DMS53 (cell line): ENCODE measurements around the gene ELP4.
"Not testable (repeated sequence)": the region's sequence is repeated elsewhere in the genome, so short reads cannot be mapped to it uniquely, and the experiment has no call there.

Experiments used
- DNase-seq: peaks from one replicate; lab custom pipeline; 2025; lab: John Stamatoyannopoulos, UW

Gene ELP4

GRCh38 chr11:31509429-31510345, at the start of gene ELP4, which contains the start of gene IMMP1L:
TSS of gene ELP4 (plus strand) at chr11:31509767. CDS start at chr11:31509785, 18 bp downstream.
TSS of gene IMMP1L (minus strand) at chr11:31509622. CDS start at chr11:31463276, 46,346 bp downstream.
- peak; percentile 96 for DNase-seq

DNA sequence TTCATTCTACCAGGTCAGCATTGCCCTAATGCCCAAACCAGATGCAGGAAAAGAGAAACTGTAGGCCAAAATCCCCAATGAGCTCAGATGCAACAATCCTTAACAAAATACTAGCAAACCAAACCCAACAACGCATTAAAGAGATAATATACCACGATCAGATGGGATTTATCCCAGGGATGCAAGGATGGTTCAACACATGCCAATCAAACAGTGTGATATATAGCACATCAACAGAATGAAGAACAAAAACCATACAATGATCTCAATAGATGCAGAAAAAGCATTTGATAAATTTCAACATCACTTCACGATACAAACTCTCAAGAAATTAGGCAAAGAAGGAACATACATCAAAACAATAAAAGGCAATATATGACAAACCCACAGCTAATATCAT, 45.1 kb upstream of the ELP4 start:
- DNase-seq = no peak

GRCh38 chr11:31474083-31474482, 35.5 kb upstream of the ELP4 start:
- DNase-seq = no peak

GRCh38 chr11:31477528-31478222, 31.9 kb upstream of the ELP4 start:
- DNase-seq = no peak

DNA sequence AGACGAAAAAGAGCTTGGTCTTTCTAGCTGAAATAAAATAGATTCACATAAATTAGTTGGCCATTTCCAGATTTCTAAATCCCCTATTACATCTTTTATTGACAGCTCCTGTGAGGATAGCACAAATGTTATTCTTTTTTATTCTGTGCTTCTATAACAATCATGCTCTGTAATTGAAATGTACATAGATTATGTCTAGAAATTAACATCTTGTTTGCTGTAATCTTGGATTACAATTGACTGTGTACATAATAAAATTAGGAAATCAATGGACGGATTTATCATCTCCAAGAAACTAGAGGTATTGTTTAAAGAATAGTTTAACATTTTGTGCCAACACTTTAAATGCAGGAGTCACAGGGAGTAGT, 31.4 kb upstream of the ELP4 start:
- no peak for DNase-seq

DNA sequence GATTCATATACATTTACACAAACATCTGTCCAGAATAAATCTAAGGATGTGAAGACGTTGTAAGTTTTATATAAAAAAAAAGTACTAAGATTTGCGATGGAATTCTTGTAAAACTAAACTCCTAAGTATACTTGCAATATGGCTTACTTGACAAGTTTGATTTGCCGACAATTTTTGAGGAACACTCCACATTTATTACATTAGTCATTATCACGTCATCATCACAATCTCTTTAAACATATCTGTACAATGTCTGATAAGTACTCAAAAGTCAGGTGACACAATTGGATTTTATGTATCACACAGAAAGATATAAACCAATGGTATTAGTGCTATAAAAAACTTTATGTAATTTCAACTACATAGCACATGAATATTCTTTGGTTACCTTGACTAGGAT, 30.5 kb upstream of the ELP4 start:
- DNase-seq = no peak

- DNase-seq = no peak
These were observed 28.6 kb upstream of the ELP4 start for GRCh38 chr11:31480930-31481329.

- no peak for DNase-seq
These were observed 25.1 kb upstream of the ELP4 start for GRCh38 chr11:31484497-31484896.

DNA sequence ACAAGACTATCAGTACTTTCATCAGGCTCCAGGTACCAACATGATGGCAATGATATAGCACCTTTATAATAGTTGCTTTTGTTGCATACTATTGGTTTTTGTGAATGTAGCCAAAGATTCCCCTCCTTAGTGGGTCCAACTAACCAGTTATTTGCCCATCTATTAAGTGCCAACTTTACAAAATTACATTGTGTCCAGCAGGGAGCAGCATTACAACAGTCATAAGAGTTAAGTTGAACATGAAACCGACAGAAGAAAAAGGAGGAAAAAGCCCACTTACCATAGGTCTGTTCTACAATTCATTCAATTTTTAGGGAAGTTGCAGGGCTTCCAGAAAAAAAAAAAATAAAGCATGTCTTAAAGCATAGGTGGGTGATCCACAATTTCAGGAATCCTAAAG, 21.7 kb upstream of the ELP4 start:
- DNase-seq = peak; percentile 45

- no peak for DNase-seq
These were observed 17.1 kb upstream of the ELP4 start for GRCh38 chr11:31492320-31492913.

- DNase-seq = no peak
These were observed 16.3 kb upstream of the ELP4 start for GRCh38 chr11:31493235-31493634.

GRCh38 chr11:31493762-31494161, 15.8 kb upstream of the ELP4 start:
- not testable (repeated sequence) for DNase-seq

GRCh38 chr11:31499576-31500178, 9.9 kb upstream of the ELP4 start:
- DNase-seq = no peak

GRCh38 chr11:31500560-31500959, 9.0 kb upstream of the ELP4 start:
- no peak for DNase-seq

DNA sequence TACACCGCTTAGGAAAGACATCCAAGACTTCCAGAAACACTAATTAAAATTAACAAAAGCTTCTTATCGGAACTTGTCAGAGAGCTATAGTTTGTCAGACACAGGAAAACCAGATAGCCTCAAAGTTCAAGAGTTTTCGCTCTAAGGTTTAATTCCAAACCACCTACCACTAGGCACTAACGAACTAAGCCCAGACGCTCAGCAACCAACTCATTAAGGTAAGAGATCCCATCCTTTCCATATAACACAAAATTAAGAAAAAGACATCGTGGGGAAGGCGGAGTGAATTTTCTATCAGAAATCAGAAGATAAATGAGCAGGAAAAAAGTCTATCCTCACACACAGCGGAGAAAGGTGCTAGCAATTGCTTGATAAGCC, 527 bp upstream of the ELP4 start:
- peak; percentile 49 for DNase-seq

GRCh38 chr11:31512117-31512516, 2.5 kb downstream of the ELP4 start:
- no peak for DNase-seq

- no peak for DNase-seq
These were observed 12.1 kb downstream of the ELP4 start for GRCh38 chr11:31521497-31522150.

DNA sequence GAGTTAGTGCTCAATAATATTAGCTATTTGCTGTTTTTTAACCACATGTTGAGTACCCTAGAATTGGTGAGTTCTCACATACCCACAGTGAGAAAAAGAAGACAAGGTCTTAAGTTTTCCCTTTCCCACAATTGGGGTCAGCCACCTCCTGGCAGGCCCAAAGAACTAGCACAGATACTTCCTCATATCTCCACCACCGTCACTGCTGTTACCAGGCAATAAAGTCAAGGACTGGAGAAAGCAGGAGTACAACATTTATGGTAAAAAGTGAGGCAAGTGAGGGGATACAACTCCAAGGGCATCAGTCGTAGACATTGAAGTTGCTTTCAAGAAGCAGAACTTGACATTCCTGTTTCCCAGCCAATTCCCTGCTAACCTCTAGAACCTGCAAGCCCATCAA, 19.6 kb downstream of the ELP4 start:
- DNase-seq = no peak

GRCh38 chr11:31529701-31530100, 20.1 kb downstream of the ELP4 start:
- no peak for DNase-seq

GRCh38 chr11:31531293-31531692, 21.7 kb downstream of the ELP4 start:
- DNase-seq = no peak

- DNase-seq = no peak
These were observed 25.9 kb downstream of the ELP4 start for GRCh38 chr11:31535479-31535878.

GRCh38 chr11:31542862-31543261, 33.3 kb downstream of the ELP4 start:
- DNase-seq = no peak
